Left ventricle myocardium inferior (tissue), 1 donor: ENCODE measurements around the gene AJM1. TPM values are rescaled to one million over a fixed set of nuclear protein-coding genes. Genes with fewer than 3 reads are reported as not detected.

Source experiments
- DNase-seq: peaks from one replicate; pipeline ENCODE4 v3.0.0-alpha.2; 2020
- H3K27ac ChIP-seq: fragments of 200-600 bp; replicated peaks from 2 replicates; pipeline ENCODE4 v1.8.0; 2021
- H3K27me3 ChIP-seq: fragments of 200-600 bp; 2 replicates; pipeline ENCODE4 v1.8.0; 2021; ENCODE audit warnings: low read depth
- H3K36me3 ChIP-seq: fragments of 200-600 bp; 2 replicates; pipeline ENCODE4 v1.8.0; 2021
- H3K4me1 ChIP-seq: fragments of 200-600 bp; 2 replicates; pipeline ENCODE4 v1.8.0; 2021
- H3K4me3 ChIP-seq: fragments of 200-600 bp; 2 replicates; pipeline ENCODE4 v1.8.0; 2021; ENCODE audit warnings: mild to moderate bottlenecking, moderate library complexity
- H3K9me3 ChIP-seq: fragments of 200-600 bp; replicated peaks from 2 replicates; pipeline ENCODE4 v1.8.0; 2021
- intact Hi-C: fragments of 100-400 bp; cut with micrococcal nuclease; formaldehyde crosslinking; loops from one replicate; pipeline ENCODE4 v1.11.0; 2022
- total RNA-seq: library from RNA; stranded (reverse); fragmentation: NEBNext Ultra II Directional; extraction: Animal tissue kit (Norgen Biotek cat#: 25700); gene quantifications from one replicate; pipeline ENCODE4 v1.2.1, GENCODE V29; 2021
- TF ChIP-seq, protein P1 (sequence below): fragments of 200-600 bp; IDR thresholded peaks from 2 replicates; pipeline ENCODE4 v1.8.0; 2021; ENCODE audit warnings: antibody characterized with exemption, mild to moderate bottlenecking, borderline replicate concordance
- donor health status: DM: no; HTN: yes; CAD: no; lungs with severe emphysema.

The AJM1 gene
- total RNA-seq, 1 donor from 2014 or later, result 7.7 TPM

DNA sequence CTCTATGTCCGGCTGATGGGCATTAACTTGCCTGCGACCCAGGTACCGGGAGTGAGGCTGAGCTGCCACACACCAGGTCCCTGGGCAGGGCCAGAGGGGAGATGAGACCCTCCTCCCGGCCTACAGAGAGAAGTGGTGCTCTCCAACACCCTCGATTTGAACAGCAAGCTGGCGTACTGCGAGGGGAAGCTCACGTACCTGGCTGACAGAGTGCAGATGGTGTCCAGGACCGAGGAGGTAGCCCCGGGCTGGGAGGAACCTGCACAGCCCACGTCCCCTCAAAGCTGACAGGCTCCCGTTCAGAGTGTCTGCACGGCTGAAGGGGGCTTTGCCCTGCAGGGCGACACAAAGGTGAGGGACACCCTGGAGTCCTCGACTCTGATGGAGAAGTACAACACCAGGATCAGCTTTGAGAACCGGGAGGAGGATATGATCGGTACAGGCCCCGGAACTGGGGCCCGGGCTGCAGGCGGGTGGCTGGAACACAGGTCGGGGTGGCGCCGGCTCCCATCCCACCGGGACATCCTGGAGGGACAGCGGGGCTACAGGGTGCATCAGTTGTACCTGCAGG, 35.6 kb upstream of the AJM1 start:
- Histone ChIP-seq H3K4me1 (peaks cover 53% of the 10 kb centered on the region), H3K27ac (peak overlapping the region; percentile 92), H3K4me3 (peak overlapping the region; percentile 98), H3K36me3 (peaks cover 7% of the 10 kb centered on the region), H3K27me3 (peaks cover 8% of the 10 kb centered on the region), H3K9me3 (no peaks in the 10 kb centered on the region)
- no peak for DNase-seq
- intact Hi-C loops, result no loop called here
- TF ChIP-seq, protein P1, sequence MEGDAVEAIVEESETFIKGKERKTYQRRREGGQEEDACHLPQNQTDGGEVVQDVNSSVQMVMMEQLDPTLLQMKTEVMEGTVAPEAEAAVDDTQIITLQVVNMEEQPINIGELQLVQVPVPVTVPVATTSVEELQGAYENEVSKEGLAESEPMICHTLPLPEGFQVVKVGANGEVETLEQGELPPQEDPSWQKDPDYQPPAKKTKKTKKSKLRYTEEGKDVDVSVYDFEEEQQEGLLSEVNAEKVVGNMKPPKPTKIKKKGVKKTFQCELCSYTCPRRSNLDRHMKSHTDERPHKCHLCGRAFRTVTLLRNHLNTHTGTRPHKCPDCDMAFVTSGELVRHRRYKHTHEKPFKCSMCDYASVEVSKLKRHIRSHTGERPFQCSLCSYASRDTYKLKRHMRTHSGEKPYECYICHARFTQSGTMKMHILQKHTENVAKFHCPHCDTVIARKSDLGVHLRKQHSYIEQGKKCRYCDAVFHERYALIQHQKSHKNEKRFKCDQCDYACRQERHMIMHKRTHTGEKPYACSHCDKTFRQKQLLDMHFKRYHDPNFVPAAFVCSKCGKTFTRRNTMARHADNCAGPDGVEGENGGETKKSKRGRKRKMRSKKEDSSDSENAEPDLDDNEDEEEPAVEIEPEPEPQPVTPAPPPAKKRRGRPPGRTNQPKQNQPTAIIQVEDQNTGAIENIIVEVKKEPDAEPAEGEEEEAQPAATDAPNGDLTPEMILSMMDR, result no peak

DNA sequence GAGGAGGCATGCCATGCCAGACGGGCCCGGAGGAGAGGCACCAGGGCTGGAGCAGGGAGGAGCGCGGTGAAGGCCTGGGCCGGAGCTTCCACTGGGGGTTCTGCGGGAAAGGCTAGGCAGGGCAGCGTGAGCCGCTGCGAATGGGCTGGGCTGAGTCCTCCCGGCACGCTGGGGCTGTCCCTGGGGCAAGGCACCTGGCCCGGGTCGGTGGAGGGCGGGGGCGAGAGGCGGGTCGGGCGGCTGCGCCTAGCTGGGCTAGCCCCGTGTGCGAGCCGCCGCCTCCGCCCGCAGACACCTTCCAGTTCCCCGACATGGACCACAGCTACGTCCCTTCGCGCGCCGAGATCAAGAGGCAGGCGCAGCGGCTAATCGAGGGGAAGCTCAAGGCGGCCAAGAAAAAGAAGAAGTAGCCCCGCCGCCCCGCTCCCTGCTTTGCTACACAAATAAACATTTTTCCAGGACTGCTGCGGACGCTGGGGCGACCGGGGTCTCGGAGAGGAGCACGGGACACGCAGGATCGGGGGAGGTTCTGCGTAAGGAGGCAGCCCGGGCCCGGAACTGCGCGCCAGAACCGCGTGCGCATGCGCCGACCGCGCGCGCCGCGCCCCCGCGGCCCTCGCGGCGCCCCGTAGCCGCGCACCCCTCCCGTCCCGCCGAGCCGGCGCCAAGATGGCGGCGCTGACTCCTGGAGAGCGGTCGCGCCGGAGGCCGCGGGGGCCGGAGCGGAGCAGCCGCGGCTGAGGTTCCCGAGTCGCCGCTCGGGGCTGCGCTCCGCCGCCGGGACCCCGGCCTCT, 34.8 kb upstream of the AJM1 start, which contains the start of gene RABL6:
TSS of gene RABL6 (plus strand) at position 668 of the 794 bp plus-strand sequence. CDS start 249 bp downstream, outside the sequence.
- Histone ChIP-seq H3K27me3 (peaks cover under 1% of the 10 kb centered on the region), H3K9me3 (no peaks in the 10 kb centered on the region), H3K4me3 (peak within 1 kb of the TSS; percentile 98), H3K4me1 (peaks cover 54% of the 10 kb centered on the region), H3K27ac (peak within 1 kb of the TSS; percentile 92), H3K36me3 (peaks cover 8% of the 10 kb centered on the region)
- intact Hi-C loops, result no loop called here
- DNase-seq, result peak; percentile 81
- TF ChIP-seq, protein P1, result no peak

DNA sequence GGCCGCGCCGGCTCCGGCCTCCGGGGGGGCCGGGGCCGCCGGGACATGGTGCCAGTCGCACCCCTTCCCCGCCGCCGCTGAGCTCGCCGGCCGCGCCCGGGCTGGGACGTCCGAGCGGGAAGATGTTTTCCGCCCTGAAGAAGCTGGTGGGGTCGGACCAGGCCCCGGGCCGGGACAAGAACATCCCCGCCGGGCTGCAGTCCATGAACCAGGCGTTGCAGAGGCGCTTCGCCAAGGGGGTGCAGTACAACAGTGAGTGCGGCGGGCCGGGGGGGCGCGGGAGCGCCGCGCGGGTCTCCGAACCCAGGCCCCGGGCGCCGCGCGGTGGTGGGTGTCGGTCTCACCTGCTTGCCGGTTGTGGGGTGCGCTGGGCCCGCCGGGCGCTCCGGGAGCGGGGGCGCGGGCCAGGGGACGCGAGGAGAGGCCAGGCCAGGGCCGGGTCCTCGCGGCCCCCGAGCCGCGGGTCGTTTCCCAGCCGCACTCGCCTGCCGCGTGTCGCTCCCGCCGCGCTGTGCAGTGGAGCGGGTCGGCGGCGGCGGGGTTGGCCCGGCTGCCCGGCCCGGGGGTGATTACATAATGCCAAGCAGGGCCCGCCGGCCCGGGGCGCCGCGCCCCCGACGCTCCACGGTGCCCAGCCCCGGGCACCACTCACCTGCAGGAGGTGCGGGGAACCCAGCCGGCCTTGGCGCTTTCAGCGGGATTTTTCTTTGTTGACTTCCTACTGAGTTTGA, 34.0 kb upstream of the AJM1 start:
- H3K36me3 ChIP-seq, result peaks cover 13% of the 10 kb centered on the region
- H3K9me3 ChIP-seq, result no peaks in the 10 kb centered on the region
- TF ChIP-seq, protein P1, result peak; percentile 21
- peaks cover 54% of the 10 kb centered on the region for H3K4me1 ChIP-seq
- H3K27me3 ChIP-seq, result no peaks in the 10 kb centered on the region
- peak overlapping the region; percentile 92 for H3K27ac ChIP-seq
- H3K4me3 ChIP-seq, result peak overlapping the region; percentile 98
- DNase-seq, result peak; percentile 16
- intact Hi-C loops, result no loop called here

DNA sequence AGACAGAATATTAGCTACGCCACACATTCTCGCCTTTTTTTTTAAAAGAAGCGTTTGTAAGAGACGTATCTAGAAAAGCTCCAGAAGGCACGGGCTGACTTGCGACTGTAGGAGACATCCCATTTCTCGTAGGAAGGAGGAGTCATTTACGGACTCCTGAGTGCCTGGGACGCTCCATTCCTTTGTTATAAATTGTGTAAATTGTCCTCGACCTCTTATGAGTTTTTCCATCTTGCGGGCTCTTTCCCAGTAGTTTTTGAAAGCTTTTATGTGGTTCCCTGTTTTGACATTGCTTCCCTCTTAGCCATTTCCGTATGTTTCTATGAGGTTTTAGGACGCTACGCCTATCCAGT, 33.5 kb upstream of the AJM1 start:
- intact Hi-C loops, result no loop called here
- Histone ChIP-seq H3K36me3 (peaks cover 13% of the 10 kb centered on the region), H3K27me3 (no peaks in the 10 kb centered on the region), H3K27ac (peak overlapping the region; percentile 92), H3K4me3 (peak overlapping the region; percentile 98), H3K9me3 (no peaks in the 10 kb centered on the region), H3K4me1 (peaks cover 54% of the 10 kb centered on the region)
- TF ChIP-seq, protein P1, result no peak
- DNase-seq, result no peak

DNA sequence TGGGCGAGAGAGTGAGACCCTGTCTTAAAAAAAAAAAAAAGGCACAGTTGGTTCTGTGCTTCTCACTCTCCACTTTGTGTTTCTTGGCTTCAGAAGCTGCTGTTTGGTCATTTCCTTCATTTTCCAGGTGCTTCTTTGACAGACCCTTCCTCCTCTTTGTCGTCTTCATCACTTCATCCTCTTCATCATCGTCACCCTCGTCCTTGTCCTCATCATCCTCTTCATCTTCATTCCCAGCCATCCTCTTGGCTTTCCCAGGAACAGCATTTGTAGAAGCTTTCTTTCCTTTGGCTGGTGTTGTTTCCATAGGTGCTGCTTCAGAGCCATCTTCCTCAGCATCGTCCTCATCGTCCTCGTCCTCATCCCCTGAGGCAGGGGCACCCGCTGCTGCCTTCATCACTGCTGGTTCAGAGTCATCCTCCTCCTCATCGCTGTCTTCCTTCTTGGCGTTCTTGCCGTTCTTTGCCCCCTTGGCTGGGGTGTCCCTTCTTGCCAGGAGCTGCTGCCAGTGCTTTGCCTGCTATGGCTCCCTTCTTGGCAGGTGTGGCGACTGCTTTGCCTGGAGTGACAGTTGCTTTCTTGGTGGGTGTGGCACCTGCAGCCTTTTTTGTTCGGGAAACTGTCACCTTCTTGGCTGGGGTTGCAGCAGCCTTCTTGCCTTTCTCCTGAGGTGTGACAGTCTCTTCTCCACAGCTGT, 27.4 kb upstream of the AJM1 start:
- H3K4me1 ChIP-seq, result peaks cover 18% of the 10 kb centered on the region
- H3K9me3 ChIP-seq, result no peaks in the 10 kb centered on the region
- TF ChIP-seq, protein P1, result no peak
- DNase-seq, result no peak
- H3K36me3 ChIP-seq, result peaks cover 27% of the 10 kb centered on the region
- no peak overlapping the region for H3K27ac ChIP-seq
- intact Hi-C loops, result no loop called here
- H3K27me3 ChIP-seq, result no peaks in the 10 kb centered on the region
- no peak overlapping the region for H3K4me3 ChIP-seq
